GM13977 (cell line): ENCODE results near the gene MRPL28.

Source experiments
- DNase-seq: peaks from one replicate; pipeline ENCODE4 v3.0.0; 2012; ENCODE audit warnings: low spot score
- CTCF ChIP-seq: IDR thresholded peaks from 2 replicates; pipeline ENCODE4 v1.5.1; 2012; ENCODE audit warnings: mild to moderate bottlenecking, control low read depth; ENCODE audit not compliant: insufficient read depth; ENCODE audit errors: extremely low read depth, missing control alignments
- in situ Hi-C: fragments of 300-500 bp; cut with MboI; formaldehyde crosslinking; loops from one replicate; pipeline ENCODE4 v1.12.0; 2022; ENCODE audit warnings: low sequenced_read_pairs, low pct_unique_long_range_greater_than_20kb, mixed read lengths, inconsistent platforms; ENCODE audit not compliant: unreplicated experiment

Gene MRPL28

GRCh38 chr16:317583-317982 lies 52.8 kb downstream of the MRPL28 start:
- no peak for TF ChIP-seq CTCF
- no peak for DNase-seq
- in situ Hi-C loops: no loop called here
